ENCODE measurements around the gene NXPH3.

NXPH3 gene

DNA sequence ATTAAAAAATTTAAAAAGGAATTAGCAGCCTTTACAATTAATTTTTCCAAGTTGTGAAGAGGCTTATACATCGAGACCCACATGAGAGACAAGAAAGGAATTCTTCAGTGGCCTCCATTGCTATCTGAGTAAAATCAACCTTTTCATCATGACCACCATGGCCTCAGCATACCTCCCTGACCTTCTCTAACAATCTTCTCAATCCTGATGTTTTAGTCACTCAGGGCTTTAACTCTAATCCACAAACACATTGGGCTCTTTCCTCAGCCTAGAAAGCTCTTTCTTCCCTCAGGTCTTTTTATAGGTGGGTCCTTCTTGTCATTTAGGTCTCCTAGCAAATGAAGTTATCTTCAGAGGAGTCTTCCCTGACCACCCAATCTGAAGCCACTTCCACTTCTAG is 55.8 kb downstream of the NXPH3 start:
- Histone ChIP-seq H3K9ac (ENCODE audit: low read length) (no peak overlapping the region), H3K36me3 (ENCODE audit: insufficient read depth, low read length) (peaks cover 10% of the 10 kb centered on the region; the same call in 1 of the 2 replicates), H3K9me3 (ENCODE audit: low read length) (no peaks in the 10 kb centered on the region), H3K4me3 (ENCODE audit: low read depth, low read length, poor library complexity, severe bottlenecking) (no peak overlapping the region), H3K27ac (ENCODE audit: low read depth, low read length, poor library complexity, severe bottlenecking) (no peak overlapping the region), H2AFZ (ENCODE audit: low read length) (no peak overlapping the region), H3K4me2 (ENCODE audit: low read length) (no peak overlapping the region), H3K27me3 (ENCODE audit: insufficient read depth, low read length) (no peaks in the 10 kb centered on the region), H4K20me1 (ENCODE audit: insufficient read depth, low read length) (no peaks in the 10 kb centered on the region), H3K79me2 (ENCODE audit: insufficient read depth, low read length) (peaks cover 7% of the 10 kb centered on the region; the same call in 1 of the 2 replicates), H3K4me1 (ENCODE audit: insufficient read depth, low read length, severe bottlenecking) (no peaks in the 10 kb centered on the region), H3K9me2 (ENCODE audit: low read depth, low read length) (no peaks in the 10 kb centered on the region), H3F3A (ENCODE audit: insufficient read depth, low read length) (no peaks in the 10 kb centered on the region)
- TF ChIP-seq, protein P1, sequence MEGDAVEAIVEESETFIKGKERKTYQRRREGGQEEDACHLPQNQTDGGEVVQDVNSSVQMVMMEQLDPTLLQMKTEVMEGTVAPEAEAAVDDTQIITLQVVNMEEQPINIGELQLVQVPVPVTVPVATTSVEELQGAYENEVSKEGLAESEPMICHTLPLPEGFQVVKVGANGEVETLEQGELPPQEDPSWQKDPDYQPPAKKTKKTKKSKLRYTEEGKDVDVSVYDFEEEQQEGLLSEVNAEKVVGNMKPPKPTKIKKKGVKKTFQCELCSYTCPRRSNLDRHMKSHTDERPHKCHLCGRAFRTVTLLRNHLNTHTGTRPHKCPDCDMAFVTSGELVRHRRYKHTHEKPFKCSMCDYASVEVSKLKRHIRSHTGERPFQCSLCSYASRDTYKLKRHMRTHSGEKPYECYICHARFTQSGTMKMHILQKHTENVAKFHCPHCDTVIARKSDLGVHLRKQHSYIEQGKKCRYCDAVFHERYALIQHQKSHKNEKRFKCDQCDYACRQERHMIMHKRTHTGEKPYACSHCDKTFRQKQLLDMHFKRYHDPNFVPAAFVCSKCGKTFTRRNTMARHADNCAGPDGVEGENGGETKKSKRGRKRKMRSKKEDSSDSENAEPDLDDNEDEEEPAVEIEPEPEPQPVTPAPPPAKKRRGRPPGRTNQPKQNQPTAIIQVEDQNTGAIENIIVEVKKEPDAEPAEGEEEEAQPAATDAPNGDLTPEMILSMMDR (IDR thresholded peaks at IDR 0.05; ENCODE audit: low read length) = no peak
- no peak for TF ChIP-seq EZH2 (IDR thresholded peaks at IDR 0.05; ENCODE audit: borderline replicate concordance, low read length)

All from OCI-LY1 (cell line).